ENCODE measurements around the gene POC1B.

POC1B gene

DNA sequence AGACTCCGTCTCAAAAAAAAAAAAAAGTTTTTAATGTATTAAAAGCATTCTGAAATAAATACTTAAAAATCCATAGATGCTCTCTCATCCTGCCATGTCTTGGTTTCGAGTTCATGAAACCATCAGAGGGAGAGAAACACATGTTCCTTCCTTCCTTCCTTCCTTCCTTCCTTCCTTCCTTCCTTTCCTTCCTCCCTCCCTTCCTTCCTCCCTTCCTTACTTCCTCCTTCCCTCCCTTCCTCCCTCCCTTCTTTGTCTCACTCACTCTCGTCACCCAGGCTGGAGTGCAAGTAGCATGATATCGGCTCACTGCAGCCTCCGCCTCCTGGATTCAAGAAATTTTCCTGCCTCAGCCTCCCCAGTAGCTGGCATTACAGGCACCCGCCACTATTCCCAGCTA lies 113.2 kb downstream of the POC1B start:
- TF ChIP-seq, protein P1, sequence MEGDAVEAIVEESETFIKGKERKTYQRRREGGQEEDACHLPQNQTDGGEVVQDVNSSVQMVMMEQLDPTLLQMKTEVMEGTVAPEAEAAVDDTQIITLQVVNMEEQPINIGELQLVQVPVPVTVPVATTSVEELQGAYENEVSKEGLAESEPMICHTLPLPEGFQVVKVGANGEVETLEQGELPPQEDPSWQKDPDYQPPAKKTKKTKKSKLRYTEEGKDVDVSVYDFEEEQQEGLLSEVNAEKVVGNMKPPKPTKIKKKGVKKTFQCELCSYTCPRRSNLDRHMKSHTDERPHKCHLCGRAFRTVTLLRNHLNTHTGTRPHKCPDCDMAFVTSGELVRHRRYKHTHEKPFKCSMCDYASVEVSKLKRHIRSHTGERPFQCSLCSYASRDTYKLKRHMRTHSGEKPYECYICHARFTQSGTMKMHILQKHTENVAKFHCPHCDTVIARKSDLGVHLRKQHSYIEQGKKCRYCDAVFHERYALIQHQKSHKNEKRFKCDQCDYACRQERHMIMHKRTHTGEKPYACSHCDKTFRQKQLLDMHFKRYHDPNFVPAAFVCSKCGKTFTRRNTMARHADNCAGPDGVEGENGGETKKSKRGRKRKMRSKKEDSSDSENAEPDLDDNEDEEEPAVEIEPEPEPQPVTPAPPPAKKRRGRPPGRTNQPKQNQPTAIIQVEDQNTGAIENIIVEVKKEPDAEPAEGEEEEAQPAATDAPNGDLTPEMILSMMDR (IDR thresholded peaks at IDR 0.05), result no peak

DNA sequence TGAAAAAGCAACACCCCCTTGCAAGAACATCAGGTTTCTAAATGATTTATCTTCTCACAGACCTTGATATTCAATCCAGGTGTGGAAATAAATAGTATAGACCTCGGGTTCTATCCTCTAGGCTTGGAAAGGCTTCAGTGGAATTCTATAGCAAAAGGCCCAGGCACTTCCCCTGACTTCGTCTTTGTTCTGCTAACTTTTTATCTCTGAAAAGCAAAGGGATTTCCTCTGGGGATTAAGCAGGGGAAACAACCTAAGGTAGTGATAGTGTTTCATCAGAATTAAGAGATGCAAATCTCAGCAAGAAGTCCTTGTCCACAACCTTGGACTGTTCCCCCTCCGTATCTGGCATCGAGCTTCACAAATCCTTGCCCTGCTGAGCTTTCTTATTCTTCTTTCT lies 114.0 kb downstream of the POC1B start:
- TF ChIP-seq, protein P1 (IDR thresholded peaks at IDR 0.05), result no peak

DNA sequence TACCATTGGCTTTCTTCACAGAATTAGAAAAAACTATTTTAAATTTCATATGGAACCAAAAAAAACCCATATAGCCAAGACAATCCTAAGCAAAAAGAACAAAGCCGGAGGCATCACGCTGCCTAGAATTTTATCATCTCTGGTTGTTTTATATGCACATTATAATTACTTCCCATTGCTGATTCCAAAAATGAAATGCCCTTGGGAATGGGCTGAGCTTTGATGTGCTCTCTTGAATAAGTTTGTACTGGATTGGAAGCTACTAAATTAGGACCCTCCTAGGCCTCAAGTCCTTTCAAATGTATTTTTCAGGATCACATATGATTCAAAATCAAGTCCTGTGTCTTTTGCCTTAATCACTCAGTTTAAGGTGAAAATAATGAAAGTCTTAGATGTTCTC lies 114.6 kb downstream of the POC1B start:
- TF ChIP-seq, protein P1 (IDR thresholded peaks at IDR 0.05), result no peak

DNA sequence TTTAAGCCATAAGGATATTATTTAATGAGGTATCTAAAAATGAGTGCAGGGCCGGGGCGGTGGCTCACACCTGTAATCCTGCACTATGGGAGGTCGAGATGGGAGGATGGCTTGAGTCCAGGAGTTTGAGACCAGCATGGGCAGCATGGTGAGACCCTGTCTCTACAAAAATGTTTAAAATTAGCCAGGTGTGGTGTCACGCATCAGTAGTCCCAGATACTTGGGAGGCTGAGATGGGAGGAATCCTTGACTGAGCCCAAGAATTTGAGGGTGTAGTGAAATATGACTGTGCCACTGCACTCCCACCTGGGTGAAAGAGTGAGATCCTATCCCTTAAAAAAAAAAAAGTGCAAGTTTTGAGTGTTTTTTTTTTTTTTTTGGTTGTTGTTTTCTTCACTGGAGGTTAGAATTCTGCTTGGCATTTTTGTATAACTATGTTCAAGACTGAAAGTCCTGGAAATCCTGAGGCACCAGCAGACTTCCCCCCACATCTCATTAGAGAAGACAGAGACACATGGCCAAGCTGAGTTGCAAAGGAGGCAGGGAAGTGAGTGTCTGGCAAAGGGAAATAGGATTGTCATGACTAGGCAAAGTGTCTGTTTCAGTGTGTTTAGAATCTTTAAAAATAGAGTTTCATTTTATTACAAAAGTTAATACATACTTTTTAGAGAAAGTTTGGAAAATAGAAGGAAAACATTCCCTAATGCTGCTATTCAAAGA lies 120.1 kb downstream of the POC1B start:
- TF ChIP-seq, protein P1 (IDR thresholded peaks at IDR 0.05), result no peak

DNA sequence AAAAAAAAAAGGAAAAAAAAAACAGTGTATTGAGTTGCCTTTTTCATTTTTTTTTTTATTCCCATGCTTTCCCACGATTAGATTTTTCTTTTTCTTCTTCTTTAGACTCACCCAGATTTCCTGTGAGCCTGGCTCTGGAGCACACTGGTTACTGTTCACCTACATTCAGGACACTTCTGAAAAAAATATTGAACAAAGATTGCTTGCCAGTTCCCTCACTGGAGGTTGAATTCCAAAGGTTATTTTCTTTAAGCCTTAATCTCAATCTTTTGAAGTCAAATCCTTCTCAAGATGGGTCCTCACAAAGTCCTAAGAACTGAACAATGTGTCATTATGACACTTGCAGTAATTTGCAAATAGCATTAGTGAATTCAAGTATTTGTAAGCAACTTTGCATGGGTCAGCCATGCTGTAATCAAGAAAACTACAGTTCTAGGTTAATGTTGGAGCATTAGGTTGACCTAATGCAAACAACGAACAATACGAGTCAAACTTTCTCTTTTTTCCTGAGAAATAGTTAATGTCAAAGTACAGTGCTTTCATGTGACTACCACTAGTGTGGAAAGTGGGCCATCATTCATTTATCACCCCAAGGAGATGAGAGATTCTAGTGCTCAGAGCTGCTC lies 124.3 kb downstream of the POC1B start:
- TF ChIP-seq, protein P1 (IDR thresholded peaks at IDR 0.05), result no peak

DNA sequence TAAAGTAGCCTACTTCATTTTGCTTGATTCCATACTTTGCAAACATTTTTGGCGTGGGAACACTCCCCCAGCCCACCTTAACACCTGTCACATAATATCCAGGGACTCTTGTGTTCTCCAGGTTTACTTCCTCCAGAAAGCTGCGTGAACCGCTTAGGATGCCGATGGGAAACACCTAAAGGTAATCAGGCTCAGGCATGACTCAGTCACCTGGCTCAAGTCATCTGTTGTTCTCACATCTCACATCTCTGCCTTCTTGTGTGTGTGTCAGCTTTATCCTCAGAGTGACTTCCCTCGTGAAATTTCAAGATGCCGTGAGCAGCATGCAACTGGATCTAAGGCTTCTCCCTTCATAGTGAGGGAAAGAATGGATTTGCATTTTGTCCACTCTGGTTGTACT lies 125.4 kb downstream of the POC1B start:
- TF ChIP-seq, protein P1 (IDR thresholded peaks at IDR 0.05), result no peak

DNA sequence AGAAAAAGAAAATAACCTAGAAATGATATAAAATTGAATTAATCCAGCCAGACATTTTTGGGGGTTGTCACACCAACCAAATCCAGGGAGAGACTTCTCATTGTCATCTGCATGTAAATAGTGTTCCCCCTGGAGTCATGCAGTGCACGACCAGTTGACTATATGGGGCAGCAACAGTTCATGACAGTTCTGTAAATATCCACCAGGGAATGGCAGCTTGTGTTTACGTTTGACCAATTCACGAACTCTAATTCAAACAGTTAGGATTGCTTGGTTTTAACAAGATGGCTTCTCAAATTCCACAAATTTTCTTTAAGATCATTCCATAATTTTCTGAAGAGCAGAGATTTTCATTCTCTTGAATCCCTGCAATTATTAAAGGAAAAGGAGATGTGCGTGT lies 130.1 kb downstream of the POC1B start:
- TF ChIP-seq, protein P1 (IDR thresholded peaks at IDR 0.05), result no peak
